ENCODE results near the gene NENF.

DNA sequence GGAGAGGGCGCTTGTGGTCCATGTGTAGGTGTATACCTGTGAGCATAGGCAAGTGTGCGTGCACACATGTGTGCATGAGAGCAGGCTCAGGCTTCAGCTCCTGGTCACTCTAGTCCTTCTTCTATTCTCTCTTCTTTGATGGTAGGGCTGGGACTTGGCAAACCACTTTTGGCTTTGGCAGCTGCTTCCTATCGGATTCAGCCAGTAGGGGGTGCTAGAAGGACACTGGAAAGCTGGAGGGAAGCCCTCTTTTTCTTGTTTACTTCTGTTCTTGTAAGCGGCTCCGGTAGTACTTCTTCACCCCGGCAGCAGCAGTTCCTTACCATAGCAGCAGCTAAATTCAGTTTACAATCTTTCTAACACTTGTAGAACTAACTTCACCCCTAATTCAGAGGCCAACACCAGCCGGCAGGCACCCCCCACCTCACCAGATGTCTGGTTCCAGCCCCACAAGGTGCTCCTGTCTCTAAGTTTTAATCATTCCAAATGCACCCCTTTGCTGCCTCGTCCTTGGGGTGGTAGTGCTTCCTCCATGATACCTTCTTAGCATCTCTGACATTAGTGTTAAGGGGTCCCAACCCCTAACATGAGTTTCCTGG lies 25.1 kb downstream of the NENF start:
- TF ChIP-seq, protein P1, sequence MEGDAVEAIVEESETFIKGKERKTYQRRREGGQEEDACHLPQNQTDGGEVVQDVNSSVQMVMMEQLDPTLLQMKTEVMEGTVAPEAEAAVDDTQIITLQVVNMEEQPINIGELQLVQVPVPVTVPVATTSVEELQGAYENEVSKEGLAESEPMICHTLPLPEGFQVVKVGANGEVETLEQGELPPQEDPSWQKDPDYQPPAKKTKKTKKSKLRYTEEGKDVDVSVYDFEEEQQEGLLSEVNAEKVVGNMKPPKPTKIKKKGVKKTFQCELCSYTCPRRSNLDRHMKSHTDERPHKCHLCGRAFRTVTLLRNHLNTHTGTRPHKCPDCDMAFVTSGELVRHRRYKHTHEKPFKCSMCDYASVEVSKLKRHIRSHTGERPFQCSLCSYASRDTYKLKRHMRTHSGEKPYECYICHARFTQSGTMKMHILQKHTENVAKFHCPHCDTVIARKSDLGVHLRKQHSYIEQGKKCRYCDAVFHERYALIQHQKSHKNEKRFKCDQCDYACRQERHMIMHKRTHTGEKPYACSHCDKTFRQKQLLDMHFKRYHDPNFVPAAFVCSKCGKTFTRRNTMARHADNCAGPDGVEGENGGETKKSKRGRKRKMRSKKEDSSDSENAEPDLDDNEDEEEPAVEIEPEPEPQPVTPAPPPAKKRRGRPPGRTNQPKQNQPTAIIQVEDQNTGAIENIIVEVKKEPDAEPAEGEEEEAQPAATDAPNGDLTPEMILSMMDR (IDR thresholded peaks at IDR 0.05): peak in 1 of 4 experiments; percentile 52
- no peak for TF ChIP-seq POLR2A (IDR thresholded peaks at IDR 0.05)
